HepG2 (cell line): ENCODE measurements around the gene GPC6. TPM values are rescaled to one million over a fixed set of nuclear protein-coding genes. Genes with fewer than 3 reads are reported as not detected.

ENCODE experiments used
- AKNA ChIP-seq: sonication (generic); formaldehyde crosslinking; IDR thresholded peaks from 2 replicates; pipeline ENCODE4 v1.4.0; 2020; ENCODE audit warnings: missing genetic modification reagents, borderline replicate concordance
- ARID4A ChIP-seq: sonication (generic); formaldehyde crosslinking; IDR thresholded peaks from 2 replicates; pipeline ENCODE4 v1.5.0; 2020; ENCODE audit warnings: mild to moderate bottlenecking, missing genetic modification reagents, borderline replicate concordance
- CC2D1A ChIP-seq: sonication (generic); formaldehyde crosslinking; IDR thresholded peaks from 2 replicates; pipeline ENCODE4 v1.8.1; 2023; ENCODE audit warnings: mild to moderate bottlenecking, missing genetic modification reagents
- KLF6 ChIP-seq: IDR thresholded peaks from 2 replicates; pipeline ENCODE4 v1.8.0; 2016; ENCODE audit warnings: missing biosample characterization, missing genetic modification reagents
- MEF2D ChIP-seq: sonication (generic); formaldehyde crosslinking; IDR thresholded peaks from 2 replicates; pipeline ENCODE4 v1.5.1; 2020; ENCODE audit warnings: mild to moderate bottlenecking, missing genetic modification reagents
- MZF1 ChIP-seq: sonication (generic); formaldehyde crosslinking; IDR thresholded peaks from 2 replicates; pipeline ENCODE4 v1.8.1; 2023; ENCODE audit warnings: mild to moderate bottlenecking, missing genetic modification reagents, borderline replicate concordance
- NR3C1 ChIP-seq: sonication (generic); formaldehyde crosslinking; IDR thresholded peaks from 2 replicates; pipeline ENCODE4 v1.4.0; 2020; ENCODE audit warnings: missing genetic modification reagents
- RAD21 ChIP-seq: fragments of 450-650 bp; formaldehyde crosslinking; IDR thresholded peaks from 2 replicates; pipeline ENCODE4 v1.5.0; 2020; ENCODE audit warnings: mild to moderate bottlenecking
- SIN3B ChIP-seq: fragments of 150-350 bp; IDR thresholded peaks from 2 replicates; pipeline ENCODE4 v1.6.1; 2014; ENCODE audit warnings: low read length
- YY1 ChIP-seq: IDR thresholded peaks from 2 replicates; pipeline ENCODE4 v1.6.1; 2011; ENCODE audit warnings: low read length, low read depth, moderate library complexity, mild to moderate bottlenecking; ENCODE audit not compliant: insufficient read depth, insufficient replicate concordance
- ZBTB33 ChIP-seq: sonication (generic); formaldehyde crosslinking; IDR thresholded peaks from 2 replicates; pipeline ENCODE4 v1.4.0; 2020; ENCODE audit warnings: missing genetic modification reagents
- ZFAT ChIP-seq: sonication (generic); formaldehyde crosslinking; conservative IDR thresholded peaks from 2 replicates; pipeline ENCODE4 v1.8.1; 2023; ENCODE audit warnings: missing genetic modification reagents, inconsistent platforms
- ZNF451 ChIP-seq: sonication (generic); formaldehyde crosslinking; IDR thresholded peaks from 2 replicates; pipeline ENCODE4 v1.5.0; 2020; ENCODE audit warnings: mild to moderate bottlenecking, missing genetic modification reagents
- ZNF605 ChIP-seq: sonication (generic); formaldehyde crosslinking; IDR thresholded peaks from 2 replicates; pipeline ENCODE4 v1.8.0; 2022; ENCODE audit warnings: mild to moderate bottlenecking, missing genetic modification reagents
- ZNF607 ChIP-seq: sonication (generic); formaldehyde crosslinking; IDR thresholded peaks from 2 replicates; pipeline ENCODE4 v1.5.1; 2020; ENCODE audit warnings: missing genetic modification reagents, mild to moderate bottlenecking, borderline replicate concordance
- ZNF678 ChIP-seq: sonication (generic); formaldehyde crosslinking; IDR thresholded peaks from 2 replicates; pipeline ENCODE4 v1.4.0; 2020; ENCODE audit warnings: mild to moderate bottlenecking, missing genetic modification reagents
- polyA plus RNA-seq, 8 experiments: library from polyadenylated mRNA; depleted of rRNA in 3 of 8; stranded (reverse) in 7 of 8; unstranded in 1 of 8; fragments of >200 nt; fragmentation: Illumina TruSeq in 4 of 8; extraction: Trizol in 4 of 8; gene quantifications; 2 replicates each; pipeline versions ENCODE4 v1.2.1 to v1.2.3, GENCODE V29; 2011 to 2016; ENCODE audit warnings: low read depth in 4 of 8, missing spikeins in 1 of 8, mixed read lengths in 1 of 8; ENCODE audit not compliant: insufficient read depth in 1 of 8
- total RNA-seq, 5 experiments: library from RNA; depleted of rRNA; stranded (reverse); fragments of >200 nt; fragmentation: Illumina TruSeq; extraction: Trizol; gene quantifications; 2 replicates each; pipeline ENCODE4 v1.2.3, GENCODE V29; 2016; ENCODE audit warnings: low read depth in 1 of 5
- TF ChIP-seq, protein P1 (sequence below): sonication (generic); formaldehyde crosslinking; IDR thresholded peaks from 2 replicates; pipeline ENCODE4 v1.4.0; 2020; ENCODE audit warnings: mild to moderate bottlenecking, missing genetic modification reagents

Gene GPC6
- total and polyA plus RNA-seq, 2 of the 13 experiments (the other 11 are each of a cell fraction or from before 2014, with no cell fraction given): 24.5 to 33.9 TPM

DNA sequence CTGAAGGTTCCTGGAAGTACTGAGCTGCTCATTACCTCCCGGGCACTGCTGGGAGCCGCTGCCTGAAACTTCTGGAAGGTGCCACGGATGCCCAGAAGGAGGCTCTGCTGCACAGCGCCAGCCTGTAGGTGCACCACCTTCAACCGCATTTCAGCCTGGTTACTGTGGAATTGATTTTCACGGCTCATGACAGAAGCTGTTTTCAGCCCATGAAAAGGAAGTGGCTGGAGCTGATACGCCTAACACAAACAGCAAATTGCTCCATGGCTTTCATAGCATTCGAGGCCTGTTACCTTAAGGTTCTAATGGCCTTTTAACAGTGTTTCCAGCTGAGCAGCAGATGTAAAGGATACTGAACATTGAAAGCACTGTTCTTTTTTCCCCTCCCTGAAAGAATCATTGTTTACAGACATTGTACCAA lies 22.0 kb downstream of the GPC6 start (continued):
- TF ChIP-seq AKNA: no peak
- TF ChIP-seq KLF6 (CRISPR knock-in tag): 0 out of 2 replicates have a peak, but pooled peaks have one; percentile 71
- TF ChIP-seq MZF1 (CRISPR knock-in tag): peak; percentile 85; the same call in 1 of the 2 replicates
- no peak for TF ChIP-seq CC2D1A (CRISPR knock-in tag)
- TF ChIP-seq ZNF451: 0 out of 2 replicates have a peak, but pooled peaks have one; percentile 13
- TF ChIP-seq ZNF678 (CRISPR knock-in tag): no peak
- TF ChIP-seq ZNF607 (CRISPR knock-in tag): peak; percentile 80; the same call in 1 of the 2 replicates
- no peak for TF ChIP-seq ZFAT (CRISPR knock-in tag)
- TF ChIP-seq YY1: peak; percentile 75
- peak; percentile 89 for TF ChIP-seq ZNF605
- TF ChIP-seq NR3C1 (CRISPR knock-in tag): no peak
- peak; percentile 61; the same call in 1 of the 2 replicates for TF ChIP-seq ARID4A
- TF ChIP-seq, protein P1, sequence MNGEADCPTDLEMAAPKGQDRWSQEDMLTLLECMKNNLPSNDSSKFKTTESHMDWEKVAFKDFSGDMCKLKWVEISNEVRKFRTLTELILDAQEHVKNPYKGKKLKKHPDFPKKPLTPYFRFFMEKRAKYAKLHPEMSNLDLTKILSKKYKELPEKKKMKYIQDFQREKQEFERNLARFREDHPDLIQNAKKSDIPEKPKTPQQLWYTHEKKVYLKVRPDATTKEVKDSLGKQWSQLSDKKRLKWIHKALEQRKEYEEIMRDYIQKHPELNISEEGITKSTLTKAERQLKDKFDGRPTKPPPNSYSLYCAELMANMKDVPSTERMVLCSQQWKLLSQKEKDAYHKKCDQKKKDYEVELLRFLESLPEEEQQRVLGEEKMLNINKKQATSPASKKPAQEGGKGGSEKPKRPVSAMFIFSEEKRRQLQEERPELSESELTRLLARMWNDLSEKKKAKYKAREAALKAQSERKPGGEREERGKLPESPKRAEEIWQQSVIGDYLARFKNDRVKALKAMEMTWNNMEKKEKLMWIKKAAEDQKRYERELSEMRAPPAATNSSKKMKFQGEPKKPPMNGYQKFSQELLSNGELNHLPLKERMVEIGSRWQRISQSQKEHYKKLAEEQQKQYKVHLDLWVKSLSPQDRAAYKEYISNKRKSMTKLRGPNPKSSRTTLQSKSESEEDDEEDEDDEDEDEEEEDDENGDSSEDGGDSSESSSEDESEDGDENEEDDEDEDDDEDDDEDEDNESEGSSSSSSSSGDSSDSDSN (CRISPR knock-in tag): peak; percentile 60
- no peak for TF ChIP-seq SIN3B
- peak; percentile 88 for TF ChIP-seq MEF2D (CRISPR knock-in tag)
- TF ChIP-seq ZBTB33 (CRISPR knock-in tag): peak; percentile 80
- TF ChIP-seq RAD21 (CRISPR knock-in tag): peak; percentile 97
